ENCODE data around the gene AGL.

GRCh38 chr1:99851850-99852454 is 1.8 kb downstream of the AGL start:
- no peak for TF ChIP-seq CTCF (IDR thresholded peaks at IDR 0.05)
- TF ChIP-seq POLR2AphosphoS5 (IDR thresholded peaks at IDR 0.05): no peak
- TF ChIP-seq POLR2A (IDR thresholded peaks at IDR 0.05): no peak
